ENCODE measurements around the gene EMD.
A peak's percentile ranks its signal among the peaks of the same experiment; 100 is the strongest.
"Not testable (repeated sequence)": the region's sequence is repeated elsewhere in the genome, so short reads cannot be mapped to it uniquely, and the experiment has no call there.

EMD gene

GRCh38 chrX:154371017-154371788 lies 7.9 kb upstream of the EMD start:
- DNase-seq (ENCODE audit: low spot score) = peak; percentile 91

DNA sequence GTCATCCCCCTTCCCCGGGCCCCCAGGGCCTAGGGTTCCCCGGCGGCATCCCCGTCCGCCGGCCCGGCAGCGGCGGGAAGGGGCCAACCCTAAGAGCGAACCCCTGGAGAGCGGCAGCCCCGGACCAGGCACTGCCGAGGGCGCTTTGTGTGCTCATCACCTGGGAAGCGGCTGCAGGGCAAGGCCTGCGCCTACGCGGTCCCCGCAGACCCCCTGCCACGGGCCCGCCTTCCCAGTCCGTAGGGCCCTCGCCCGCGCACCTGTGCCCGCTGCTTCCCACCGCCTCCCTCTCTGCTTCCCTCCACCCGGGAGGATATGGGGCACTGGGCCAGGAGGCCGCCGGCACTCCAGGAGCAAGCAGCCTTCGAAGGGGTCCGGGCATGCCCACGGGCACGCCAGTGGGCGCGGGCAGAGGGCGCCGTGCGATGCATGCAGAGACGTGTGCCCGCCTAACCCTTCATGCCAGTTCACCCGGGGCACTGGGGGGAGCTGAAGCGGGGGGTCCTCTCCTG lies 7.2 kb upstream of the EMD start:
- DNase-seq (ENCODE audit: low spot score) = no peak

DNA sequence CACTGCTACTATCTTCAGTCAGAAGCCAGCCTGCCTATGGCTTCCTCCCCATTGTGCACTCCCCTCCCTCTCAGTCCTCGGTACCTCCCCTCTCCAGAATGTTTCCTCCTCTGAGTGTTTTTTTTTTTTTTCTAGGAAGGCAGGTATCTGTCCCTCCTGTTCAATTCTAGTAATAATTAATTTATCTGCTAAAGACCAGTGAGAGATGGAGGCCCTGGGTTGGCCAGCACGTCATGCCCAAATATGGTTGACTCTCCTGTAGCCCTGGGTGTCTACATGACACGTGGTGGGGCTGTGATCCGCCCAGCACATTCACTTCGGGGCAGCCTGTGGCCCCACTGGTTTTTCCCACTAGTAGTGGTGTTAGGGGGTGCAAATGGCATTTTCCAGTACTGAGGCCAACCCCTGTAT lies 6.5 kb upstream of the EMD start:
- DNase-seq (ENCODE audit: low spot score) = no peak

GRCh38 chrX:154373340-154374306 lies 5.5 kb upstream of the EMD start:
- DNase-seq (ENCODE audit: low spot score) = peak; percentile 75

GRCh38 chrX:154374313-154375155 lies 4.6 kb upstream of the EMD start, which contains the start of gene FLNA:
Gene FLNA, minus strand, starts transcription at chrX:154374634. Its CDS starts 3,389 bp downstream, at chrX:154371245.
- no peak for DNase-seq (ENCODE audit: low spot score)

DNA sequence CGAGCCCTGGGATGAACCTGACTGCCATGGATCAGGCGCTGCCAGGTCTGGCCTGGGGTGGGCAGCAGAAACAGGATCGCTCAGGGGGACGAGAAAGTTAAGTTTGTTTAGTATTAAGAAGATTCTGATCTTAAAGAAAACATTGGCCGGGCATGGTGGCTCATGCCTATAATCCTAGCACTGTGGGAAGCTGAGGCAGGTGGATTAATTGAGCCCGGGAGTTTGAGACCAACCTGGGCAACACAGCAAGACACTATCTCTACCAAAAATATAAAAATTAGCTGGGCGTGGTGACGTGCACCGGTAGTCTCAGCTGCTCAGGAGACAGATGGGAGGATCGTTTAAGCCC lies 4.0 kb upstream of the EMD start:
- no peak for DNase-seq (ENCODE audit: low spot score)

DNA sequence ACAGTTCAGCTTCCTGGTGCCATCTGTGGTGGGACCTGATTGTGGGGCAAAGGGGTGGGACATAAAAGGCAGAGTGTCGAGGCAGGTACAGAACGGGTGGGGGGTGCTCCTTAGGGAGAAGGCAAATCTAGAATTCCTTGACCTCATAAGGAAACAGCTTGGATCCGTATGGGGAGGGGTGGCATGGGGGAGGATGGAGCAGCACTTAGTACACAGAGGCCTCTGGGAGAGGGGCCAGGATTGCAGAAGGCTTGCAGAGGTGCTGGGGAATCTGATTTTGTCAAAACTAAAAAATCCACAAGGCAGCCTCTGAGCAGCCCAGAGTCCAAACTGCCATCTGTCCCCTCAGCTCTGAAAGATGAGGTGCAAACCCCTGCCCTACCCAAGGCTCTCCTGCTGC lies 2.3 kb upstream of the EMD start:
- no peak for DNase-seq (ENCODE audit: low spot score)

DNA sequence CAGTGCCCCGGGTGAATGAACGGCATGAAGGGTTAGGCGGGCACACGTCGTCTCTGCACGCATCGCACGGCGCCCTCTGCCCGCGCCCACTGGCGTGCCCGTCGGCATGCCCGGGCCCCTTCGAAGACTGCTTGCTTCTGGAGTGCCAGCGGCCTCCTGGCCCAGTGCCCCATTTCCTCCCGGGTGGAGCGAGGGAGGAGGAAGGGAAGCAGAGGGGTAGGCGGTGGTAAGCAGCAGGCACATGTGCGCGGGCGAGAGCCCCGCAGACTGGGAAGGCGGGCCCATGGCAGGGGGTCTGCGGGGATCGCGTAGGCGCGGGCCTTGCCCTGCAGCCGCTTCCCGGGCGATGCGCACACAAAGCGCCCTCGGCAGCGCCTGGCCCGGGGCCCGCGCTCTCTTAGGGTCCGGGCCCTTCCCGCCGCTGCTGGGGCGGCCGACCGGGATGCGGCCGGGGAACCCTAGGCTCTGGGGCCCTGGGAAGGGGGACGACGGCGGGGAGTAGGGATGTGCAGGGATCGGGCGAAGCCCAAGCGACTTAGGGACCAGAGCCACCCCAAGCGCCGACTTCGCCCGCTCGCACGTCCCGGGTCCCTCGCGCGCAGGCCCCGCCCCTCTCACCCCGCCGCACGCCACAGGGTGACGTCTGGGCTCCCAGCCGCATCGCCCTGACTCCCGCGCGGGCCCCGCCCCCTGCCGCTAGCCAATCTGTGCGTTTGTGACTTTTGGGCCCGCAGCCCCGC lies 866 bp upstream of the EMD start:
- DNase-seq (ENCODE audit: low spot score) = peak; percentile 74

DNA sequence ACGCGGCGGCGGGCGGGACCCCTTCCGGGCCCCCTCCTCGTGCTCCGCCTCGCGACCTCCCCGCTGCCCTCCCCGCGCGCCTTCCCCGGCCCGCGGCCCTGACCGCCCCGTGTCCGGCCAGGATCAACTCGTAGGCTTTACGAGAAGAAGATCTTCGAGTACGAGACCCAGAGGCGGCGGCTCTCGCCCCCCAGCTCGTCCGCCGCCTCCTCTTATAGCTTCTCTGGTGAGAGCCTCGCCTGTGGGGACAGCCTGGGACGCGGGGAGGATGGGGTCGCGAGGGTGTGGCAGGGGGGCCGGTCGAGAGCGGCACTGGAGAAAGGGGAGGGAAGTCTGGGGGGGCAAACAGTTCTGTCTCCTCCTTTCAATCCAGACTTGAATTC lies 465 bp downstream of the EMD start:
- DNase-seq (ENCODE audit: low spot score) = no peak

GRCh38 chrX:154380153-154380552 lies 1.1 kb downstream of the EMD start:
- DNase-seq (ENCODE audit: low spot score) = no peak

DNA sequence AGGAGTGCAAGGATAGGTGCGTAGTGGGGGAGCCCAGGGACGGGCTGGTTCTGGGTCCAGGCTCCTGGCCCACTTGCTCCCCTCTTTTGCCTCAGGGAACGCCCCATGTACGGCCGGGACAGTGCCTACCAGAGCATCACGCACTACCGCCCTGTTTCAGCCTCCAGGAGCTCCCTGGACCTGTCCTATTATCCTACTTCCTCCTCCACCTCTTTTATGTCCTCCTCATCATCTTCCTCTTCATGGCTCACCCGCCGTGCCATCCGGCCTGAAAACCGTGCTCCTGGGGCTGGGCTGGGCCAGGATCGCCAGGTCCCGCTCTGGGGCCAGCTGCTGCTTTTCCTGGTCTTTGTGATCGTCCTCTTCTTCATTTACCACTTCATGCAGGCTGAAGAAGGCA lies 1.7 kb downstream of the EMD start:
- DNase-seq (ENCODE audit: low spot score) = no peak

- no peak for DNase-seq (ENCODE audit: low spot score)
These were observed 2.2 kb downstream of the EMD start for GRCh38 chrX:154381271-154381670.

DNA sequence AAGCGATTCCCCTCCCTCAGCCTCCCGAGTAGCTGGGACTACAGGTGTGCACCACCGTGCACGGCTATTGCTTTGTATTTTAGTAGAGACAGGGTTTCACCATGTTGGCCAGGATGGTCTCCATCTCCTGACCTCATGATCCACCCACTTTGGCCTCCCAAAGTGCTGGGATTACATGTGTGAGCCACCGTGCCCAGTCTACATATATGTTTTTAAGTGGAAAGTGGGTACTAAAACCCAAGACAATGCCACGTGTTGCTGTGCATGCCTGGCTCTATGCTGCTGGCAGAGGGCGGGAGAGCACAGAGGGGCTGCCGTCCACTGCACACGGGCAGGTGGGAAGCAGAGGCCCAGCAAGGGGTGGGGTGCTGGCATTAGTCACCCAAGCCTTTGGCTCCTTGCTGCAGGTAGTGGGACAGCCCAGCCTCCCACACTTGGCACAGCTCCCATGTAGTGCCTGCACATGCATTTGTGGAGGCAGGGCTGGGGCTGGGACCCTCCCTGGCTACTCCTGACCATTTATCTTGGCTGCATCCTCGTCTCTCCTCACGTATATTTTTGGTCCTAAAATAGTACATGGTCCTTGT lies 3.5 kb downstream of the EMD start:
- no peak for DNase-seq (ENCODE audit: low spot score)

DNA sequence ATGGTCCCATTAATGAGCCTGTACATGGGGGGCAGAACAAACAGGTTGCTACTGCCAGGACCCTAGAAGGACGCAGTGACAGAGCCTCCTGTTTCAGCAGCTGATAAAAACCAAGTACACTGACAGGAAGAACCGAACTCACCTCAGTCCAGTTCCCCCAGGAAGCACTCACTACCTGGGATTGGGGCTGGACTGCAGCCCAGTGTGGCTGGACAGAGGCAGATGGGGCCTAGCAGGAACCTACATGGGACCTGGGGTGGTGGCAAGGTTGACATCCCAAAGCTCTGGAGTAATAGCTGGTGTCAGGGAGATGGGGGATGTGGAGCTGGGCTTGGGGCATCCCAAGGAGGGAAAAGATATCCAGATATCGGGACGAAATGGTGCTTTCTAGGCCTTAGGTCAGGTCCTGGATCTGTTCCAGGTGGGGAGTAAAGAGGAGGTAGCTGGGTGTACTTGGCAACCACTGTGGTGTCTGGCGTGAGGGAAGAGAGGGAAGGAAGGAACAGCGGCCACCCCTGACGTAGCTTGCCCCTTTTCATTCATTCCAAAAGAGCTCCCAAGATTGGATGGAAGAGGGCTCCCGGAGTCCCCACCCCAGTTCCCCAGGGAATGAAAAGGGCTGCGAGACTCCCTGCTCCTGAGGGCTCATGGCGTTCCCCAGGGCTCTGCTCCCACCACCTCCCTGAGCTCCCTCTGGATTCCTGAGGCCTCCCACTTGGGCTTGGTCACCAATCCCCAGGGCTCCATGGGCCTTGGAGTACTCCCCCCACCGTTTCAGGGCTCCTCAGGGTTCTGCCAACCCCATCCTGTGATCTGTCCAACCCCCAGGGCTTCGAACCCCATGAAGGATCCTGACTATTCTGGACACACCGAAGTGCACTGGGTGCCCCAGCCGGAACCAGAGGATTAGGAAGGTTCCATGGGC lies 4.5 kb downstream of the EMD start:
- DNase-seq (ENCODE audit: low spot score) = no peak

- DNase-seq (ENCODE audit: low spot score) = no peak
These were observed 5.3 kb downstream of the EMD start for GRCh38 chrX:154384284-154384892.

GRCh38 chrX:154388094-154388493 lies 9.0 kb downstream of the EMD start:
- not testable (repeated sequence) for DNase-seq (ENCODE audit: low spot score)

DNA sequence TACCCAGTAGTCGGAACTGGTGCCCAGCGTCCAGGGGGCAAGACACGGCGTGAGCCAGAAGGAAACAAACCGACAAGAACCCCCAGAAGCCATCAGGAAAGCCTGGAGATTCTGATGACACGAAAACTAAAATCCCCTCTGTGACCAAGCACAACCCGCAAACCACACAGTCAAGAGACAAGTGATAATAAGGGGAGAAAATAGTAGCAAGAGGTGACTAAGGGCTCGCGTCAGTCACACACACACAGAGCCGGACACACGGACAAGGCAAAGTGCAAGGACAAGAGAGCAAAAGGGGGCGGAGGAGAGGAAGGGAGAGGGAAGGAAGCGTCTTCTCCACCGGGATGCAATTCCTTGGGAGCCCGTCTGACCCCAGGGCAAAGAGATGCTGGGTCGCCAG lies 9.6 kb downstream of the EMD start:
- DNase-seq (ENCODE audit: low spot score) = not testable (repeated sequence)

DNA sequence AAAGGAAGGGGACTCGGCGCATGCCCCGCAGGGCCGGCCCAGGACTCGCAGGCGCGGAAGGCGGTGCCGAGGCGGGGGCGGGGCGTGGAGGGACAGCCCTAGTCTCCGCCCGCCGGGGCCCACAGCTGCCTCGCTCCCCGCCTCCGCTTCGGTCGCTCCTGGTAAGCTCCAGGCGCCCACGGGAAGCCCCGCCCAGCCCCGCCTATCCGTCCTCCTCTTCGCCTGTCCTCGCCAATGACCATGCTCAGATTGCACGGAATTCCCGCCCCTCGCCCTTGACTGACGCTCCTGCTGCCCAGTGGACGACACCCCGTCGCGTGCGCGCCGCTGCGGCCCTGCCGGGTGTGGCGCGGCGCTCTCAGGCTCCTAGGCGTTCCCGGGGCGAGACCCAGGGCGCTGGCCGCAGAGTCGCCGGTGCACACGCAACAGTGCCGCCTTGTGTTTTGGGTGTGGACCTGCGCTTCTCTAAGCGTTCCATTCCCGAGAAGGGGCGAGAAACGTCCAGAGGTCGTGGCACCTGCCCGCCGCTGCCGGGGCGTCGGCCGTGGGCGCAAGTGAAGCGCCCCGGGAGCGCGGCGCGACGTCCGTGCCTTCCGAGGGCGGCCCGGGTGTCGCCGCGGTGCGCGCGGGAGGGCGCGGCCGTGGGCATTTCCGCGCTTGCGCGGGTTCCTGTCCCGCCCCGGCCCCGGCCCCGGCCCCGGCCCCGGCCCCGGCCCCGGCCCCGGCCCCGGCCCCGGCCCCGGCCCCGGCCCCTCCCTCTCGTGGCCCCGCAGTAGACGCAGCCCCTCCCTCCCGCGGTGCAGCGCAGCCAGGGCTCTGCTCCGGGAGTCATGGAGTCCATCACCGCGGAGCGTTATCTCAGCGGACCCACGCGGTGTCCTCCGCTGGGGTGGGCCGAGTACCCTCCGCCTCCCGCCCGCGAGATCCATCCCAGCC lies 11.0 kb downstream of the EMD start:
- not testable (repeated sequence) for DNase-seq (ENCODE audit: low spot score)

Measured in left forelimb (tissue), 1 donor.